DND-41 (cell line): ENCODE data around the gene GPR151.

Source experiments
- ATAC-seq: fragments of 200-7000 bp; cut with Tn5 transposase; 3 replicates; pipeline ENCODE4 v1.9.1; 2021; ENCODE audit warnings: low read depth; ENCODE audit not compliant: insufficient read depth
- DNase-seq: peaks from one replicate; pipeline ENCODE4 v3.0.0-alpha.2; 2020
- H2AFZ ChIP-seq: 2 replicates; pipeline ENCODE4 v1.6.0; 2012; ENCODE audit warnings: low read depth, low read length
- H3K27ac ChIP-seq: 2 replicates; pipeline ENCODE4 v1.5.1; 2012; ENCODE audit warnings: low read length, inconsistent platforms
- H3K27me3 ChIP-seq: fragments of 200-600 bp; sonication (generic); 2 replicates; pipeline ENCODE4 v1.6.0; 2012; ENCODE audit warnings: low read length, mild to moderate bottlenecking, inconsistent platforms; ENCODE audit not compliant: insufficient read depth, poor library complexity
- H3K36me3 ChIP-seq: 2 replicates; pipeline ENCODE4 v1.5.1; 2012; ENCODE audit warnings: low read length, inconsistent platforms; ENCODE audit not compliant: insufficient read depth
- H3K4me1 ChIP-seq: 2 replicates; pipeline ENCODE4 v1.5.1; 2012; ENCODE audit warnings: mild to moderate bottlenecking, low read length; ENCODE audit not compliant: insufficient read depth
- H3K4me2 ChIP-seq: 2 replicates; pipeline ENCODE4 v1.6.0; 2012; ENCODE audit warnings: mild to moderate bottlenecking, moderate library complexity, low read length, inconsistent platforms; ENCODE audit not compliant: insufficient read depth
- H3K4me3 ChIP-seq, 2 experiments: fragments of 200-600 bp in 1 of 2; shearing (Covaris generic) in 1 of 2; 2 replicates each; pipeline ENCODE4 v1.5.1; 2012 to 2016; ENCODE audit warnings: inconsistent platforms in 2 of 2, low read length in 2 of 2, mild to moderate bottlenecking in 2 of 2, low read depth in 1 of 2, moderate library complexity in 1 of 2
- H3K79me2 ChIP-seq: 2 replicates; pipeline ENCODE4 v1.6.0; 2012; ENCODE audit warnings: low read length, inconsistent platforms; ENCODE audit not compliant: insufficient read depth
- H3K9ac ChIP-seq: 2 replicates; pipeline ENCODE4 v1.6.0; 2012; ENCODE audit warnings: low read depth, mild to moderate bottlenecking, inconsistent platforms, low read length, moderate library complexity
- H3K9me3 ChIP-seq: 2 replicates; pipeline ENCODE4 v1.5.1; 2012; ENCODE audit warnings: low read length, moderate library complexity, mild to moderate bottlenecking, inconsistent platforms; ENCODE audit not compliant: insufficient read depth, severe bottlenecking
- H4K20me1 ChIP-seq: 2 replicates; pipeline ENCODE4 v1.6.0; 2012; ENCODE audit warnings: low read length; ENCODE audit not compliant: insufficient read depth
- CTCF ChIP-seq: IDR thresholded peaks from 2 replicates; pipeline ENCODE4 v1.5.1; 2012; ENCODE audit warnings: borderline replicate concordance, low read length, moderate library complexity, mild to moderate bottlenecking; ENCODE audit not compliant: poor library complexity, severe bottlenecking; ENCODE audit errors: extremely low read depth
- EZH2 ChIP-seq: IDR thresholded peaks from 3 replicates; pipeline ENCODE4 v1.6.1; 2012; ENCODE audit warnings: borderline replicate concordance, low read depth, mild to moderate bottlenecking, moderate library complexity, low read length, inconsistent platforms; ENCODE audit not compliant: severe bottlenecking

The GPR151 gene

GRCh38 chr5:146475190-146475780 is 40.7 kb downstream of the GPR151 start:
- no peak for TF ChIP-seq EZH2
- TF ChIP-seq CTCF: peak; percentile 43
- no peak overlapping the region for H3K4me2 ChIP-seq
- H3K36me3 ChIP-seq: peaks cover 94% of the 10 kb centered on the region
- no peaks in the 10 kb centered on the region for H3K4me1 ChIP-seq
- H3K27ac ChIP-seq: no peak overlapping the region
- ATAC-seq (peak; percentile 39; the same call in 1 of the 3 replicates), DNase-seq (no peak)
- H4K20me1 ChIP-seq: peaks cover 13% of the 10 kb centered on the region; the same call in 1 of the 2 replicates
- no peak overlapping the region for H3K9ac ChIP-seq
- H3K79me2 ChIP-seq: peaks cover 20% of the 10 kb centered on the region
- H3K9me3 ChIP-seq: no peaks in the 10 kb centered on the region
- H3K4me3 ChIP-seq: no peak overlapping the region
- no peaks in the 10 kb centered on the region for H3K27me3 ChIP-seq
- H2AFZ ChIP-seq: no peak overlapping the region

DNA sequence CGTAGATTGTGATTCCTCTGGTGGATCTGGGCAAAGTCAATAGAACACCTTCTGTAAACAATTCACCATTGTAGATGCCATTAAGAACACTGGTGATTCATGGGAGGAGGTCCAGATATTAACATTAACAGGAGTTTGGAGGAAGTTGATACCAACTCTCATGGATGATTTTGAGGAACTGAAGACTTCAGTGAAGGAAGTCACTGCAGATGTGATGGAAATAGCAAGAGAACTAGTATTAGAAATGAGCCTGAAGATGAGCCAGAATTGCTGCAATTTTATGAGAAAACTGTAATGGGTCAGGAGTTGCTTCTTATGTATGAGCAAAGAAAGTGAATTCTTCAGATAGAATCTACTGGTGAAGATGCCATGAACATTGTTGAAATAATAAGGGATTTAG is 41.9 kb downstream of the GPR151 start:
- Histone ChIP-seq H3K4me2 (no peak overlapping the region), H3K9me3 (no peaks in the 10 kb centered on the region), H3K27ac (no peak overlapping the region), H3K27me3 (no peaks in the 10 kb centered on the region), H3K9ac (no peak overlapping the region), H2AFZ (no peak overlapping the region), H3K36me3 (peaks cover 96% of the 10 kb centered on the region), H4K20me1 (peaks cover 13% of the 10 kb centered on the region; the same call in 1 of the 2 replicates), H3K4me1 (no peaks in the 10 kb centered on the region), H3K79me2 (peaks cover 20% of the 10 kb centered on the region), H3K4me3 (no peak overlapping the region)
- no peak for DNase-seq
- no peak for ATAC-seq
- no peak for TF ChIP-seq EZH2

DNA sequence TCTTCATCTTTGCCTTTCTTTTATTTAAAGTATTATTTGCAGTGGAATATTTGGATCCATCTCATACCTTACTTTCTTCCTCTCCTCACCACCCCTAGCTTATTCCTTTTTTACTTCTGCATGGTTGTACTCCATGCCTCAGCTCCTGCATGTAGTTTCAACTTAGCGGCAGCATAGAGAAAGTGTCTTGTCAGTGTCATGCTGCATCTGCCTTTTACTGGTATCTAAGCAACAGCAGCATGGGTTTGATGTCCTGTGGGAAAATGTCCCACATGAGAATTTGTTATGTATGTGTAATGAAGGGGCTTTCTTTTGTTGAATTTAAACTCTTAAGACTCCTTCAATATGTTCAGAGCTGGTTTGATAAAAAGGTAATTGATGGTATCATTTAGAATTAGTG is 48.2 kb downstream of the GPR151 start:
- no peak overlapping the region for H3K4me3 ChIP-seq
- H3K79me2 ChIP-seq: peaks cover 55% of the 10 kb centered on the region
- no peaks in the 10 kb centered on the region for H3K27me3 ChIP-seq
- ATAC-seq (no peak), DNase-seq (no peak)
- TF ChIP-seq EZH2 (no peak), CTCF (no peak)
- no peak overlapping the region for H3K4me2 ChIP-seq
- H3K27ac ChIP-seq: no peak overlapping the region
- H3K9me3 ChIP-seq: no peaks in the 10 kb centered on the region
- no peak overlapping the region for H2AFZ ChIP-seq
- H3K4me1 ChIP-seq: no peaks in the 10 kb centered on the region
- H3K36me3 ChIP-seq: peaks cover 94% of the 10 kb centered on the region
- no peak overlapping the region for H3K9ac ChIP-seq
- H4K20me1 ChIP-seq: peaks cover 23% of the 10 kb centered on the region

GRCh38 chr5:146466521-146467349 is 49.3 kb downstream of the GPR151 start:
- no peak; the same call in 2 of the 3 replicates for ATAC-seq
- Histone ChIP-seq H3K9me3 (no peaks in the 10 kb centered on the region), H3K4me3 (no peak overlapping the region), H3K27ac (no peak overlapping the region), H3K4me2 (no peak overlapping the region), H3K4me1 (no peaks in the 10 kb centered on the region), H3K27me3 (no peaks in the 10 kb centered on the region), H3K79me2 (peaks cover 65% of the 10 kb centered on the region), H2AFZ (no peak overlapping the region), H3K36me3 (peaks cover 94% of the 10 kb centered on the region), H4K20me1 (peaks cover 26% of the 10 kb centered on the region), H3K9ac (no peak overlapping the region; the same call in 1 of the 2 replicates)
- peak; percentile 45 for TF ChIP-seq CTCF
- TF ChIP-seq EZH2: no peak
- no peak for DNase-seq
